Motor neuron (in vitro differentiated cells): ENCODE data around the gene IL2RA. TPM values are rescaled to one million over a fixed set of nuclear protein-coding genes. Genes with fewer than 3 reads are reported as not detected.

Source experiments
- ATAC-seq, 8 experiments: fragments of 200-7000 bp; cut with Tn5 transposase; replicated peaks in 6 of 8; 2 replicates each; pipeline ENCODE4 v1.8.0; 2021; ENCODE audit warnings: mild to moderate bottlenecking in 8 of 8, moderate library complexity in 8 of 8
- H3K27ac ChIP-seq, 2 donors: fragments of 250-450 bp; sonication (Bioruptor Pico); 2 replicates each; pipeline ENCODE4 v1.9.0; 2021; ENCODE audit warnings: antibody characterized with exemption in 2 of 2, mild to moderate bottlenecking in 2 of 2, moderate library complexity in 1 of 2
- H3K4me1 ChIP-seq, 2 donors: fragments of 250-450 bp; sonication (Bioruptor Pico); replicated peaks in 1 of 2; 2 replicates each; pipeline ENCODE4 v1.6.1; 2021; ENCODE audit warnings: antibody characterized with exemption in 2 of 2, mild to moderate bottlenecking in 2 of 2, moderate library complexity in 1 of 2
- H3K4me3 ChIP-seq, 5 donors: fragments of 250-450 bp; sonication (Bioruptor Pico); 2 replicates each; pipeline ENCODE4 v1.9.0; 2021; ENCODE audit warnings: antibody characterized with exemption in 5 of 5, mild to moderate bottlenecking in 5 of 5, moderate library complexity in 4 of 5
- WGBS, 10 experiments: fragments of 450-650 bp; shearing (Covaris generic); methylation state at CpG; one replicate each; pipeline ENCODE4 v1.0.0; 2022; 5-methylcytosine and 5-hydroxymethylcytosine counted together
- in situ Hi-C, 9 experiments: fragments of 400-800 bp; cut with MboI; loops; one replicate each; pipeline ENCODE4 v1.15.0; 2021; ENCODE audit warnings: low sequenced_read_pairs in 9 of 9, low pct_unique_long_range_greater_than_20kb in 2 of 9; ENCODE audit not compliant: unreplicated experiment in 9 of 9
- total RNA-seq, 8 experiments: library from RNA; unstranded; fragments of 300-600 nt; gene quantifications; 2 replicates each; pipeline versions ENCODE4 v1.2.3 to v1.2.4, GENCODE V29; 2022

The IL2RA gene
- total RNA-seq, 8 experiments from 2014 or later = 0.09 to 0.66 (median 0.15) TPM; not detected in 5

DNA sequence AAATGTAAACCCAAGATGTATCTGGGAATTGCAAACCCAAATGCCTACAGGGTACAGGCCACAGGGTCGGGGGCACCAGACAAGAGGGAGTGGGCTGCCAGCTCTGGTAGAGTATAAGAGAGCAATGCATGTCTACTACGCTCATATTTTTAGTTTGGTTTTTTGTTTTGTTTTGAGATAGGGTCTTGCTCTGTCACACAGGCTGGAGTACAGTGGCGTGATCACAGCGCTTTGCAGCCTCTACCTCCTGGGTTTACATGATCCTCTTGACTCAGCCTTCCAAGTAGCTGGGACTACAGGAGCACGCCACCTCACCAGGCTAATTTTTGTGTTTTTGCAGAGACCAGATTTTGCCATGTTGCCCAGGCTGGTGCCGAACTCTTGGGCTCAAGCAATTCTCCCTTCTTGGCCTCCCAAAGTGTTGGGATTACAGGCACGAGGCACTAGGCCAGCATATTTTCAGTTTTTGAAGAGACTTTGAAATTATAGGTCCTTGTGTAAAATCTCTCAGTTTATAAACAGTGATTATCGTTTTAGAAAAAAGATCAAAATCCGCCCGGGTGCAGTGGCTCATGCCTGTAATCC, 73.7 kb downstream of the IL2RA start:
- no peak for ATAC-seq
- H3K27ac ChIP-seq = no peak overlapping the region
- in situ Hi-C loops = no loop called here
- 37 to 89% (median 76%) methylated on average over 2 to 8 of the region's 10 CpGs; no CpG with 5 or more reads in 2 of the 10 experiments for WGBS, 10 experiments
- peaks cover 0 to 2% of the 10 kb centered on the region in 2 donors for H3K4me1 ChIP-seq
- no peak overlapping the region for H3K4me3 ChIP-seq

DNA sequence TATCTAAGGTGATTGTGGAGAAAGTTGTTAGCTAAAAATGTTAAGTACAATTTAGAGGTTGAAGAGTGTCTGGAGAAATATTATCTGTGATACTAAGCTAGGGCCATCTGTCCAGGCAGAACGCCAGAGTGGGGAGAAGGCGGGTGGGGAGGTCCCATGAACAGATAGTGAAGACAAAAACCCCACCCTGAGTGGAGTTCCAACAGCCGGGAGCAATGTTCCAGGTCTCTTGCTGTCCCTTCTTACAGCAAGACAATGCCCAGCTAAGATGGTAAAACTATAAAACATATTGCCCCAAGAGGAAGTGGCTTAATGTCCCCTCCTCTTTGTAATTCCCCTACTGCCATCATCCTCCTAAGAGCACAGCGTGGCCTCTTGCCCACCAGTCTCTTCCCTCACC, 74.4 kb downstream of the IL2RA start:
- in situ Hi-C loops = no loop called here
- H3K27ac ChIP-seq = no peak overlapping the region
- WGBS, 10 experiments = 0 to 100% (median 81%) methylated on average over 1 to 4 of the region's 4 CpGs; no CpG with 5 or more reads in 2 of the 10 experiments
- H3K4me1 ChIP-seq = peaks cover 0 to 2% of the 10 kb centered on the region in 2 donors
- no peak overlapping the region for H3K4me3 ChIP-seq
- ATAC-seq = peak in 1 of 8 experiments; percentile 43

DNA sequence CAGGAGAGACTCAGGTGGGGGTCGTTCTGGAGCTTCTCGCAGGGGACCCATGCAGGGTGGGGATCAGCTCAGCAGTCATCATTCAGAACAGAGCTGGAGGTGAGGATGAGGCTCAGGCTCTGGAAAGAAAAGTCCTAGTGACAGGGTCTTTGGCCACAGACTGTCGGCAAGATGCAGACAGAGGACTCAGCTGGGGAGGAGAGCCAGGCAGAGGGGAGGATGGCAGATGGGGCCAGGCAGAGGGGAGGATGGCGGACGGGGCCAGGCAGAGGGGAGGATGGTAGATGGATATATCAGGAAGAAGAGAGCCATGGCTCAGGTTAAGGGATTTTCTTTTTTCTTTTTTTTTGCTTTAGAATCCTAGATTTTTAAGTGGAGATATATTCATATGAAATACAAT, 77.1 kb downstream of the IL2RA start:
- WGBS, 10 experiments = 0 to 94% (median 0%) methylated on average over 1 to 3 of the region's 5 CpGs; no CpG with 5 or more reads in 7 of the 10 experiments
- H3K4me3 ChIP-seq = no peak overlapping the region
- no peak for ATAC-seq

DNA sequence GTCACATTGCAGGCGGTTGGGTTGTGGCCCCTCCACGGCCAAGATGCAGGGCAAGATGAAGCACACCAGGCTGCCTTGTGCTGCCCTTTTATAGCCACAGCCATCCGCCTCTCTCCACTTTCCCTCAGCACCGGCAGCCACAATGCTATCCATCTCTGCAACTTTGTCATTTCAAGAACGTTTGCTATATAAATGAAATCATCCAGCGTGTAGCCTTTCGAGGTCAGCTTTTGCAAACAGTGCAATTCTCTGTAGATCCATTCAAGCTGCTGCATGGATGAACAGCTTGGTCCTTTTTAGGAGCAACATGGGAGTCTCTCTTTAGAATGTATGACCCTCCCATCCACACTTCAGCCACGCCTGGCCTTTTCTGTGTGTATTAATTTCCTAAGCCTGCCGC, 78.4 kb downstream of the IL2RA start:
- Histone ChIP-seq H3K4me3 (no peak overlapping the region), H3K27ac (no peak overlapping the region), H3K4me1 (peaks cover 0 to 2% of the 10 kb centered on the region in 2 donors)
- in situ Hi-C loops = no loop called here
- ATAC-seq = peak in 2 of 8 experiments; percentile 56 to 77
- 48 to 100% (median 68%) methylated on average over 1 to 9 of the region's 9 CpGs; no CpG with 5 or more reads in 3 of the 10 experiments for WGBS, 10 experiments

More for the DNA sequence above, 77.1 kb downstream of the IL2RA start:
- in situ Hi-C loops = no loop called here
- Histone ChIP-seq H3K4me1 (peaks cover 0 to 2% of the 10 kb centered on the region in 2 donors), H3K27ac (no peak overlapping the region)

DNA sequence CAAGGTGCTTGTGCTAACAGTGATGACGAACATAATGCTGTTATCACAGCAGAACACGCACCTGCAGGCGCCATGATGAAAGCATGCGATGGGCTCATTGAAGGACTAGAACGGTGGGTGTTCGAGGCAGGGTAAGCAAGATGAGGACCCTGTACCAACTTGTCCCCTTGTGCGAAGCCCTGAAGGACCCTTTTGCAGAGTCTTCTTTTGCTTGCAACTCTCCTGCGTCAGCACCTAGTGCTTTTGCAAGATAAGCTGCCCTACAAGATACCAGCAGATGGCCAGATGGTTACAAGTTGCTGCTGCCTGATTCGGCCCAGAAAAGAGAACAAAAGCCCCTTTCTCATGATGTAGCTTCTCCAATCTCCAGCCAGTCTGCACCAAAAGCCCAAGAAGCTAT, 80.6 kb downstream of the IL2RA start:
- no peak overlapping the region for H3K27ac ChIP-seq
- peaks cover 4 to 5% of the 10 kb centered on the region in 2 donors for H3K4me1 ChIP-seq
- no peak overlapping the region for H3K4me3 ChIP-seq
- no peak for ATAC-seq
- in situ Hi-C loops = no loop called here
- WGBS, 10 experiments = 48 to 86% (median 79%) methylated on average over 2 to 8 of the region's 9 CpGs; no CpG with 5 or more reads in 3 of the 10 experiments

DNA sequence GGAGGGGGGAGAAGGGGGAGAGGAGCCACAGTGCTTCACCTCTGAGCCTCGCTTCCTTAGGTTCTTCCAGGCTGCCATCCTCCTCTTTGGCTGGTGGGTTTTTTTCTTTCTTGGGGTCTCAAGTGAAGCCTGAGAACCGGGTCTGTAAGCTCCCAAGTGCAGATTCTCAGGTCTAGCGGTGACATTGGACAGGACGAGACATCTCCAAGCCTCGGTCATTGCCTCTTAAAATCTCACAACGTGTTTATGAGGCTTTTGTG, 84.0 kb downstream of the IL2RA start:
- Histone ChIP-seq H3K27ac (no peak overlapping the region), H3K4me1 (peaks cover 2 to 4% of the 10 kb centered on the region in 2 donors), H3K4me3 (peak overlapping the region; percentile 31 to 57 (median 42))
- 0 to 80% (median 3%) methylated on average over 1 to 5 of the region's 6 CpGs; no CpG with 5 or more reads in 3 of the 10 experiments for whole genome bisulfite sequencing, 10 experiments
- no peak for ATAC-seq
- in situ Hi-C loops = no loop called here

DNA sequence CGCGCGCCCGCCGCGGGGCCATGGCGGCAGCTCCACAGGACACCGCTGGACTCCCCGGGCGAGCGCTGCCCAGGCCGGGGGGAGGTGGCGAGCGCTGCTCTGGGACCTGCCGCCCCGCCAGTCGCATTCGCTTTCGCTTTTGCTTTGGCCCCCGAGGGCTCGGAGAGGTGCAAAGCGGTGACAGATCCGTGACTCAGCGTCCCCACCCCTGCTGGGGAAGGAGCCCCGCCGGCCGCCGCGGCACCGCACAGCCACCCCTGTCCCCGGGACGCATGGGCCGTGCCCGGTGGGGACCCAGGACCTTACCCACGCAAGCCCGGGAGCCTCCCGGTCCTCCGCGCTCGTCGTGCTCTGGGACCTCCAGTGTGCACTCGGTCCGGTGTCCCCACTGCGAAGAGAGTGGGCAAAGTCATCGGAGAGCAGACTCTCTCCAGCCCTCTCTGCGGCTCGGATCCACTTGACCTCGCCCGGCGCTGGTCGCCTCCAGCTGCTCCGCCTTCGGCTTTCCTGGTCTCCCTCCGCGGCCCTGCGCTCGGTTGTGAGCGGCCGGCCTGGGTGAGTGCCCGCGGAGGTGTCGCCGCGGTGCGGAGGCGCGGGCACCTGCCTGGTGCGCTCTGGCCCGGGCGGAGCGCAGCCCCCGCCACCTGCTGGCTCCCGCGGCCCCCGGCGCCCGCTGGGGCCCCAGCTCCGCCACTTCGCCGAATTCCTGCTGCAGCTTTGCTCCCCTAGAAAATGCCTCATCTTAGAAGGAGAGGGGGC, 84.5 kb downstream of the IL2RA start, which contains the start of gene IL15RA:
TSS of gene IL15RA (minus strand) at position 73 of the 759 bp plus-strand sequence. CDS start at position 22, 51 bp downstream.
- Histone ChIP-seq H3K4me3 (peak within 1 kb of the TSS; percentile 31 to 57 (median 42)), H3K27ac (no peak within 1 kb of the TSS), H3K4me1 (peaks cover 2 to 4% of the 10 kb centered on the region in 2 donors)
- peak; percentile 78 to 85 (median 82) for ATAC-seq
- in situ Hi-C loops = no loop called here
- WGBS, 10 experiments = 0 to 1% methylated on average over 2 to 27 of the region's 80 CpGs; no CpG with 5 or more reads in 8 of the 10 experiments

DNA sequence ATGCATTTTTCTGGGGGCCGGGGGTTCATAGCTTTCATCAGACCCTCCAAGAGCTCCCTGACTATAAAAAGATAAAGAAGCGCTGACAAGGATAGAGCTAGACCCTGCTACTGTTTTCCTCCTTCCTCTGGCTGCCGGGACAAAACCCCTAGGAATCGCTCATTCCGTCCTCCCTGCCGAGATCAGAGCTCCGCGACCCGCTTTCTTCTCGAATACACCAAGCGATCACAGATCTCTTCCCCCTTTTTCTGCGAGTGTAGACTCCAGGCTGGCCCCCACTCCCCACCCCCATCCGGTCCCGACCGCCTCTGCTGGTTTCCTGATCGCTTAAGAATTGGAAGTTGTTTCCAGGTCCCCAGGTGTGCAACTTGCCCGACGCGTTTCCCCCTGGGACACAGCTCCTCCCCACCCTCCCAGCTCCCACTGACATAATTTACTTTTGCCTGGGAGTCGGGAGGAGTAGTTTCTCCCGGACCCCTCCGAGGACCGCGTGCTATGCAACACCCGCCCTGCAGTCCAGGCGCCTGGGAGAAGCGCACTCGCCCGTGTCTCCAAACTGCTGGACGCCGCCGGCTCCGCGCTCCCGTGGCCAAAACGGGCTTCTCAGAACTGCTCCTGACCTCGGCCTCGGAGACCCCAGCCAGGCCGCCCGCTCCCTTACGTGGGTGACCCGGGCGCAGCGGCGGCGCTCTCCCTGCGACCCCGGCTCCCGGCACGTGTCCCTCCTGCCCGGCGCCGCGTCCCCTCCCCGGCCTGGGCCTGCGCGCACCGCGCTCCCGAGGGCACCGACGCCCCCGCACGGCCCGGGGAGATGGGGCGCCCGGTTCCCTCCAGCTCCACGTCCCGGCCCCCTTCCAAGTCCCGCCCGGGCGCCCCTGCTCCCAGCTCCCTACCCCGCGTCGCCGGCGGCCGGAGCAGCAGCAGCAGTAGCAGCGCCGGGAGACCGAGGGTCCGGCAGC, 85.4 kb downstream of the IL2RA start:
- 0 to 43% (median 10%) methylated on average over 1 to 16 of the region's 82 CpGs; no CpG with 5 or more reads in 2 of the 10 experiments for WGBS, 10 experiments
- peak in 7 of 8 experiments; percentile 38 to 58 (median 47) for ATAC-seq
- H3K27ac ChIP-seq = no peak overlapping the region
- in situ Hi-C loops = no loop called here
- peaks cover 2 to 4% of the 10 kb centered on the region in 2 donors for H3K4me1 ChIP-seq
- H3K4me3 ChIP-seq = peak overlapping the region; percentile 31 to 57 (median 42)

DNA sequence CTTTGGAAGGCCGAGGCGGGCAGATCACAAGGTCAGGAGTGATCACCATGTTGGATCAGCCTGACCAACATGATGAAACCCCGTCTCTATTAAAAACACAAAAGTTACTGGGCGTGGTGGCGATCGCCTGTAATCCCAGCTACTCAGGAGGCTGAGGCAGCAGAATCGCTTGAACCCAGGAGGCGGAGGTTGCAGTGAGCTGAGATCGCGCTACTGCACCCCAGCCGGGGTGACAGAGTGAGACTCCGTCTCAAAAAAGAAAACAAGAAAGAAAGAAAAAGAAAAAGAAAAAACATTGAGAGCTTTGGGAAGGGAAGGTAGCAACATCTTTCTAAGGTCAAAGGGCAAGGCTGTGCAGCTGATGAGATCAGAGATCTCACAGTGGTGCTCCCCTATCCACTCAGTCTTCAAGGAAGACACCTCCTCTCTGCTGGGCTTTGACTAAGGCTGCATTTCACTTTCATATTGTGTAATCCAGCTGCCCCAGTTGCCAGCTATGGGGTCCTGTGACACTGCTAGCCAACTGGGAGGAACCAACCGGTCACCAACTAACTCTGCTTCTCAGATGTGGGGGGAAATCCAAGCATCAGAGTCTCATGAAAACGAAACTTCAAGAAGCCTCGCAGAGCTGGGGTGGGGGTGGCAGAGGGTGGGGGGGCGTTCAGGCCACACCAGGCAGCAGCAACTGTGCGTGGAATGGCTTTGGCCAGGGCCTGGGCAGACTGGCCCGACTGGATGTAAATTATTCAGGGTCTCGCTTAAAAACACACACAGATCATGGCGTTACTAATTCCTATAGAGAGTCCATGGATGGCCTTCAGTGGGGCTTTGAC, 86.3 kb downstream of the IL2RA start:
- 77 to 100% (median 87%) methylated on average over 4 to 10 of the region's 20 CpGs; no CpG with 5 or more reads in 2 of the 10 experiments for WGBS, 10 experiments
- ATAC-seq = peak in 1 of 8 experiments; percentile 4
- in situ Hi-C loops = no loop called here
- Histone ChIP-seq H3K4me3 (no peak overlapping the region), H3K27ac (no peak overlapping the region), H3K4me1 (peaks cover 2 to 4% of the 10 kb centered on the region in 2 donors)

DNA sequence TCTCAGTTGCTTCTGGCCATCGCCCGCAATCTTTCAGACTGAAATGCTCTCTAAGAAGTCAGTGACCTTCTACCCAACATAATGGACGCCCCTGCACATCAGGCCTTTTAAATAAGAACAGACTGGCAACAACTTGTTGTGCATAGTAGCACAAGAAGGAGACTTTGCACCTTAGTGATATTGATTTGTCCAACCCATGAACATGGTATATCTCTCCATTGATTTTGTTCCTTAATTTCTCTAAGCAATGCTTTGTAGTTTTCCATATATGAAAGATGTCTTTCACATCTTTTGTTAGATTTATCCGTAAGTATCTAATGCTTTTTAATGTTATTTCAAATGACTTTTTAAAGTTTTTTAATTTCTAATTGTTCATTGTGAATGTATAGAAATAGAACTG, 89.1 kb downstream of the IL2RA start:
- Histone ChIP-seq H3K4me3 (no peak overlapping the region), H3K27ac (no peak overlapping the region), H3K4me1 (peaks cover under 1% of the 10 kb centered on the region in 2 donors)
- ATAC-seq = no peak
- in situ Hi-C loops = no loop called here
- WGBS, 10 experiments = 48 to 89% (median 76%) methylated on average over 2 to 4 of the region's 4 CpGs

DNA sequence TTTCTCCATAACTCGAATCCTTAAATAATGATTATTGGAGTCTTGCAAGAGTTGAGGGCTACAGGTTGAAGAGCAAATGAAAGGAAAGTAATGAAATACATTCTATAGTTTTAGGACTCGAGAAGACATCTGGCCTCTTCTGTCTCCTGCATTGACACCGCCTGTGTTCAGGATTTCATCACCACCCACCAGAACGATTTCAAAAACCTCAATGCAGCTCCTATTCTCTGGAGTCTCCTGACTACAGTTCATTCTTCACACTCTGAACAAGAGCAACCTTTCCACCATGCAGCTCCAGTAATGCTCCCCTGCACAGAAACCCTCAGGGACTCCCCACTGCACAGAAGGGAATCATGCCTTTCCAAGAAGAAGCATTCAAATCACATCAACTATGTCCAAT, 90.3 kb downstream of the IL2RA start:
- in situ Hi-C loops = no loop called here
- peak in 1 of 8 experiments; percentile 9 for ATAC-seq
- WGBS, 10 experiments = 10 to 81% (median 62%) methylated on average over 2 to 4 of the region's 4 CpGs; no CpG with 5 or more reads in 2 of the 10 experiments
- Histone ChIP-seq H3K27ac (no peak overlapping the region), H3K4me3 (no peak overlapping the region), H3K4me1 (no peaks in the 10 kb centered on the region)

DNA sequence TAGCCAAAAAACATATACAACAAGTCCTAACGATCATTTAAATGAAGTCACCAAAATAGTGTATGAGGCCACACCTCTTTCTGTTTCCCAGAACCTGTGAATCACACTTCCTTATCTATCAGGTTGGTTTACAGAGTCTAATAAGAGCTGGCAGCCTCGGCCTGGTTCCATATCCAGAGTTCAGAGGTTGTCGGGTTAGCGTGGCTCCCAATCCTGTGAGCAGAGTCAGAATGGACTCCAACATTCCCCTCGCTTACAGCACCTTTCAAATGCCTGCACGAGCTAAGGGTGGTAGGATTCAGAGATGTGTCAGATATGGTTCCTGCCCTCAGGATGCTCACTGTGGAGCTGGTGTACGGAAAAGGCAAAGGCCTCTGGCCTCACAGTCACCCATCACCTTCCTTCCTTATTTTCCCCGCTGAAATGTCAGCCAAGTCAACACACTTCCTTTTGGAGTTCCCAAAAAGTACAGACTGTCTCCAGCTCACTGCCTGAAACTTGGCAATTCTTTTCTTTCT, 90.8 kb downstream of the IL2RA start:
- peak in 2 of 8 experiments; percentile 50 to 72 for ATAC-seq
- no peak overlapping the region for H3K4me3 ChIP-seq
- 57 to 100% (median 83%) methylated on average over 1 to 6 of the region's 8 CpGs; no CpG with 5 or more reads in 2 of the 10 experiments for WGBS, 10 experiments
- no peaks in the 10 kb centered on the region for H3K4me1 ChIP-seq
- in situ Hi-C loops = no loop called here
- no peak overlapping the region for H3K27ac ChIP-seq
